CD14-positive monocyte (primary cell): ENCODE data around the gene UTS2B. TPM values are rescaled to one million over a fixed set of nuclear protein-coding genes. Genes with fewer than 3 reads are reported as not detected.

ENCODE experiments used
- DNase-seq, 3 donors: peaks; one replicate each; pipeline ENCODE4 v3.0.0-alpha.2; 2011 to 2022
- H2AFZ ChIP-seq: 2 replicates; pipeline ENCODE4 v1.6.0; 2012; ENCODE audit warnings: mild to moderate bottlenecking, low read depth, low read length, inconsistent platforms; ENCODE audit not compliant: insufficient read depth, poor library complexity, severe bottlenecking
- H3K27ac ChIP-seq, 2 donors: 1 replicate in 1 of 2; 2 replicates in 1 of 2; pipeline ENCODE4 v1.5.1; 2012 to 2013; ENCODE audit warnings: low read length in 2 of 2, control low read depth in 1 of 2, inconsistent platforms in 1 of 2, low read depth in 1 of 2, mild to moderate bottlenecking in 1 of 2
- H3K27me3 ChIP-seq, 2 donors: one replicate each; pipeline versions ENCODE4 v1.6.0 to v1.6.1; 2011 to 2013; ENCODE audit warnings: low read length in 2 of 2; ENCODE audit not compliant: control insufficient read depth in 2 of 2, insufficient read depth in 2 of 2
- H3K36me3 ChIP-seq, 2 donors: replicated peaks in 1 of 2; 1 replicate in 1 of 2; 2 replicates in 1 of 2; pipeline versions ENCODE4 v1.5.1 to v1.6.1; 2012 to 2013; ENCODE audit warnings: low read length in 2 of 2, control low read depth in 1 of 2, inconsistent platforms in 1 of 2, mild to moderate bottlenecking in 1 of 2; ENCODE audit not compliant: insufficient read depth in 2 of 2, control insufficient read depth in 1 of 2
- H3K4me1 ChIP-seq, 2 donors: 1 replicate in 1 of 2; 2 replicates in 1 of 2; pipeline versions ENCODE4 v1.5.1 to v1.6.1; 2012 to 2013; ENCODE audit warnings: low read length in 2 of 2, control low read depth in 1 of 2, inconsistent platforms in 1 of 2, mild to moderate bottlenecking in 1 of 2, moderate library complexity in 1 of 2; ENCODE audit not compliant: insufficient read depth in 2 of 2, control insufficient read depth in 1 of 2
- H3K4me2 ChIP-seq: replicated peaks from 2 replicates; pipeline ENCODE3; 2012; ENCODE audit warnings: low read length, moderate library complexity, mild to moderate bottlenecking; ENCODE audit not compliant: poor library complexity, severe bottlenecking; ENCODE audit errors: extremely low read depth
- H3K4me3 ChIP-seq, 3 experiments: fragments of 200-600 bp in 1 of 3; sonication (generic) in 1 of 3; replicated peaks in 1 of 3; 1 replicate in 2 of 3; 2 replicates in 1 of 3; pipeline ENCODE4 v1.5.1; 2011 to 2013; ENCODE audit warnings: low read length in 3 of 3, mild to moderate bottlenecking in 3 of 3, control low read depth in 2 of 3, low read depth in 2 of 3, inconsistent platforms in 1 of 3, moderate library complexity in 1 of 3
- H3K79me2 ChIP-seq: 2 replicates; pipeline ENCODE4 v1.6.0; 2012; ENCODE audit warnings: mild to moderate bottlenecking, control low read depth, inconsistent platforms, low read length, moderate library complexity; ENCODE audit not compliant: insufficient read depth
- H3K9ac ChIP-seq: 2 replicates; pipeline ENCODE4 v1.6.0; 2017; ENCODE audit warnings: low read length, mild to moderate bottlenecking; ENCODE audit not compliant: insufficient read depth, poor library complexity, severe bottlenecking
- H3K9me3 ChIP-seq, 2 donors: replicated peaks in 1 of 2; 1 replicate in 1 of 2; 2 replicates in 1 of 2; pipeline versions ENCODE4 v1.5.1 to v1.6.1; 2012 to 2013; ENCODE audit warnings: low read length in 2 of 2, control low read depth in 1 of 2; ENCODE audit not compliant: control insufficient read depth in 1 of 2, insufficient read depth in 1 of 2
- H4K20me1 ChIP-seq: 2 replicates; pipeline ENCODE4 v1.6.0; 2012; ENCODE audit warnings: mild to moderate bottlenecking, low read length, control low read depth, moderate library complexity; ENCODE audit not compliant: insufficient read depth
- H3K27ac Mint-ChIP-seq, 7 donors: one replicate each; pipeline ENCODE4 v1.8.0; 2020; ENCODE audit warnings: mild to moderate bottlenecking in 7 of 7, mixed read lengths in 7 of 7, moderate library complexity in 6 of 7, inconsistent platforms in 2 of 7
- H3K27me3 Mint-ChIP-seq, 3 donors: one replicate each; pipeline ENCODE4 v1.8.0; 2021 to 2022; ENCODE audit warnings: low read depth in 3 of 3, mild to moderate bottlenecking in 3 of 3, mixed read lengths in 3 of 3, moderate library complexity in 3 of 3, inconsistent platforms in 1 of 3
- H3K36me3 Mint-ChIP-seq, 2 donors: one replicate each; pipeline ENCODE4 v1.8.0; 2020; ENCODE audit warnings: mixed read lengths in 2 of 2, inconsistent platforms in 1 of 2, mild to moderate bottlenecking in 1 of 2
- H3K4me1 Mint-ChIP-seq: one replicate; pipeline ENCODE4 v1.8.0; 2020; ENCODE audit warnings: mild to moderate bottlenecking, mixed read lengths
- H3K4me3 Mint-ChIP-seq, 2 donors: one replicate each; pipeline ENCODE4 v1.8.0; 2020; ENCODE audit warnings: mild to moderate bottlenecking in 2 of 2, mixed read lengths in 2 of 2, moderate library complexity in 1 of 2
- H3K9me3 Mint-ChIP-seq, 7 donors: one replicate each; pipeline ENCODE4 v1.8.0; 2020 to 2022; ENCODE audit warnings: mixed read lengths in 7 of 7, mild to moderate bottlenecking in 6 of 7, moderate library complexity in 6 of 7, inconsistent platforms in 2 of 7
- WGBS: methylation state at CpG from one replicate; pipeline ENCODE4 v1.1.5; 2013; ENCODE audit warnings: missing lambda C conversion rate; ENCODE audit not compliant: insufficient coverage; 5-methylcytosine and 5-hydroxymethylcytosine counted together
- intact Hi-C, 2 donors: fragments of 100-400 bp; cut with micrococcal nuclease; formaldehyde crosslinking; loops; one replicate each; pipeline versions ENCODE4 v1.15.0 to v1.15.1; 2023
- polyA plus RNA-seq, 3 donors: library from polyadenylated mRNA; depleted of rRNA in 1 of 3; unstranded in 2 of 3; stranded (reverse) in 1 of 3; fragments of 300-500 nt in 2 of 3; fragments of >200 nt in 1 of 3; fragmentation: Illumina TruSeq in 2 of 3; gene quantifications; 1 replicate in 2 of 3; 2 replicates in 1 of 3; pipeline ENCODE4 v1.2.3, GENCODE V29; 2012 to 2021
- TF ChIP-seq, protein P1 (sequence below): fragments of 200-600 bp; IDR thresholded peaks from one replicate; pipeline ENCODE4 v1.8.0; 2022; ENCODE audit warnings: antibody characterized with exemption, mild to moderate bottlenecking

UTS2B gene
- polyA plus RNA-seq, 3 donors, result not detected

DNA sequence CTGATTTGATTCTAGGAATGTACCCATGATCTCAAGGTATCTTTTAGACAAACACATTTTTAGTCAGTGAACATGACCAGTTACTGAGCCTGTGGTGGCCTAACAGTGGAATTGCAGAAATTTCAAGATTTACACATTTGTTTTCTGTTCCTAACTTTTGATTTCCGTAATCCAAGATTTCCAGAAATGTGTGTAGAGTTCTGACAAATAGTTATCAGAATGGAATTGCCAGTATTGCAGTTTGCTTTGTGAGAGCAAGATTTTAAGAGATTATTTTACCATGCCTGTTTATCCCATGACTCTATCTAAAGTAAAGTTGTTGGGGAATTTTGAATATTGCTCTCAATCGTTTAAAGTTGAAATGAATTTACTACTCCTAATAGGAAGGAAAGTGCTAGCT, 11.7 kb upstream of the UTS2B start:
- H3K27me3 Mint-ChIP-seq, result peaks cover 0 to 4% (median 0%) of the 10 kb centered on the region in 3 donors
- no peak for DNase-seq
- H3K4me3 ChIP-seq, result no peak overlapping the region
- H3K36me3 Mint-ChIP-seq, result no peaks in the 10 kb centered on the region
- no peak overlapping the region for H3K4me3 Mint-ChIP-seq
- peaks cover 9% of the 10 kb centered on the region for H3K4me1 Mint-ChIP-seq
- TF ChIP-seq, protein P1, sequence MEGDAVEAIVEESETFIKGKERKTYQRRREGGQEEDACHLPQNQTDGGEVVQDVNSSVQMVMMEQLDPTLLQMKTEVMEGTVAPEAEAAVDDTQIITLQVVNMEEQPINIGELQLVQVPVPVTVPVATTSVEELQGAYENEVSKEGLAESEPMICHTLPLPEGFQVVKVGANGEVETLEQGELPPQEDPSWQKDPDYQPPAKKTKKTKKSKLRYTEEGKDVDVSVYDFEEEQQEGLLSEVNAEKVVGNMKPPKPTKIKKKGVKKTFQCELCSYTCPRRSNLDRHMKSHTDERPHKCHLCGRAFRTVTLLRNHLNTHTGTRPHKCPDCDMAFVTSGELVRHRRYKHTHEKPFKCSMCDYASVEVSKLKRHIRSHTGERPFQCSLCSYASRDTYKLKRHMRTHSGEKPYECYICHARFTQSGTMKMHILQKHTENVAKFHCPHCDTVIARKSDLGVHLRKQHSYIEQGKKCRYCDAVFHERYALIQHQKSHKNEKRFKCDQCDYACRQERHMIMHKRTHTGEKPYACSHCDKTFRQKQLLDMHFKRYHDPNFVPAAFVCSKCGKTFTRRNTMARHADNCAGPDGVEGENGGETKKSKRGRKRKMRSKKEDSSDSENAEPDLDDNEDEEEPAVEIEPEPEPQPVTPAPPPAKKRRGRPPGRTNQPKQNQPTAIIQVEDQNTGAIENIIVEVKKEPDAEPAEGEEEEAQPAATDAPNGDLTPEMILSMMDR, result no peak
- no peak overlapping the region for H3K27ac Mint-ChIP-seq
- intact Hi-C loops, result no loop called here
- 100% methylated on average over 1 of the region's 2 CpGs for WGBS
- H3K79me2 ChIP-seq, result peaks cover 54% of the 10 kb centered on the region
- no peak overlapping the region for H3K4me2 ChIP-seq
- H4K20me1 ChIP-seq, result peaks cover 92% of the 10 kb centered on the region
- no peak overlapping the region for H3K9ac ChIP-seq
- no peak overlapping the region for H2AFZ ChIP-seq
- H3K36me3 ChIP-seq, result no peaks in the 10 kb centered on the region
- H3K9me3 Mint-ChIP-seq, result peaks cover 0 to 2% (median 0%) of the 10 kb centered on the region in 7 donors
- no peaks in the 10 kb centered on the region for H3K27me3 ChIP-seq
- H3K9me3 ChIP-seq, result no peaks in the 10 kb centered on the region
- H3K4me1 ChIP-seq, result no peaks in the 10 kb centered on the region
- H3K27ac ChIP-seq, result no peak overlapping the region

DNA sequence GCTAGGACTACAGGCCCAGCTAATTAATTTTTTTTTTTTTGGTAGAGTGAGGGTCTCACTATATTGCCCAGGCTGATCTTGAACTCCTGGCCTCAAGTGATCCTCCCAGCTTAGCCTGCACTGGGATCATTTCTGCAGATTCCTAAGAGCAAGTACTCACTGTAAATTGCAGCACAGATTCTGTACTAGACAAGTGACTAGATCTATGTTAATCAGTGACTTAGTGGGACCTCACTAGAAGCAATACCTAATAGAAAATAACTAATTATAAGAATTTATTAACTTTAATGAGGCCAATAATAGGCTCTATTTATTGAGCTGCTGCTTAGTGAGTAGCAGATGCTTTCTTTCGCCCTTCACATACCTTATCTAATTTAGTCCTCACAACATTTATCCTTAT, 10.6 kb upstream of the UTS2B start:
- no peaks in the 10 kb centered on the region for H3K27me3 ChIP-seq
- no peak for DNase-seq
- H3K4me1 ChIP-seq, result no peaks in the 10 kb centered on the region
- peaks cover 0 to 2% (median 0%) of the 10 kb centered on the region in 7 donors for H3K9me3 Mint-ChIP-seq
- H3K79me2 ChIP-seq, result peaks cover 57% of the 10 kb centered on the region
- H3K4me3 Mint-ChIP-seq, result no peak overlapping the region
- H2AFZ ChIP-seq, result no peak overlapping the region
- no peak overlapping the region for H3K4me3 ChIP-seq
- intact Hi-C loops, result no loop called here
- H3K36me3 ChIP-seq, result no peaks in the 10 kb centered on the region
- peaks cover 95% of the 10 kb centered on the region for H4K20me1 ChIP-seq
- no peak overlapping the region for H3K9ac ChIP-seq
- no peaks in the 10 kb centered on the region for H3K9me3 ChIP-seq
- no peak overlapping the region for H3K27ac ChIP-seq
- no CpG with 5 or more reads among the region's 1 CpG for WGBS
- H3K27ac Mint-ChIP-seq, result no peak overlapping the region
- no peaks in the 10 kb centered on the region for H3K36me3 Mint-ChIP-seq
- peaks cover 0 to 4% (median 0%) of the 10 kb centered on the region in 3 donors for H3K27me3 Mint-ChIP-seq
- H3K4me2 ChIP-seq, result no peak overlapping the region
- TF ChIP-seq, protein P1, result no peak
- H3K4me1 Mint-ChIP-seq, result peaks cover 9% of the 10 kb centered on the region
